Measurements from ENCODE around the gene CDSN.
"Not testable (repeated sequence)": the region's sequence is repeated elsewhere in the genome, so short reads cannot be mapped to it uniquely, and the experiment has no call there.

Gene CDSN

GRCh38 chr6:31120151-31120915 is at the start of gene CDSN:
CDSN (minus strand) TSS chr6:31120446; CDS start chr6:31120419, 27 bp downstream.
- no peak for DNase-seq (ENCODE audit: low read depth)

GRCh38 chr6:31169123-31169857 is 49.0 kb upstream of the CDSN start:
- no peak for DNase-seq (ENCODE audit: low read depth)

DNA sequence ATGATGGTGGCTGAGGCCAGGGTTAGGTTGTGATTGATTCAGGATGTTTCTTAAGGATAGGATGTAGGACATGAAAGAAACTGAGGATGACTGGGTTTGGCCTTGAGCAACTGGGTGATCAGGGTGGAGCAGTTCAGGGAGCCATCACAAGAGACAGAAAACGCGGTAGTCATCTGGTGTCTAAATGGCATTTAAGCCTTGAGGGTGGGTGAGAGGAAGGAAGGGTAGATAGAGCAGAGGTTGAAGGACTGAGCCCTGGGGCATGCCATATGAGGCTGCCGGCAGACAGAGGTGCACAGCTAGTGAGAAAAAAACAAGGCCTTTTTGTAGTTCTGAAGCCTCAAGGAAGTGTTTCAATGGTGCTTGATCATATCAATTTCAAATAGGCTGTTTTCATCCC is 48.4 kb upstream of the CDSN start:
- DNase-seq (ENCODE audit: low read depth): no peak

DNA sequence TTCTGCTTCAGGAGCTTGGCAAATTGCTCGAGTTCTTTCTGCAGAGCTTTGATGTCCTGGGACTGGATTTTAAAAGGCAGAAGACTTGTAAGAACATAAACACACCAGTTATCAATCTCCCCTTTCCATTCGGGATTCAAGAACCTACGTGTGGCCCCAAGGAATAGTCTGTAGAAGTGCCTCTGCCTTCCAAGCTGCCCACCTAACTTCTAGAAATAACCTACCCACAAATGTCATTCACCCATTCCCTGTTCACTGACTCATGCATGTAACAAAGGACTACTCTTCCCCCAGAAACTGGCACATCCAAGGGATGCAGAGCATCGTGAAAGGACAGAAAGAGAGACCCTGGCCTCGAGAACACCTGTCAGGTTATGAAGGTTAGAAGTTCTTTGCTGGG is 45.7 kb upstream of the CDSN start:
- DNase-seq (ENCODE audit: low read depth): no peak

- not testable (repeated sequence) for DNase-seq (ENCODE audit: low read depth)
Observed at GRCh38 chr6:31165064-31165832, 45.0 kb upstream of the CDSN start.

DNA sequence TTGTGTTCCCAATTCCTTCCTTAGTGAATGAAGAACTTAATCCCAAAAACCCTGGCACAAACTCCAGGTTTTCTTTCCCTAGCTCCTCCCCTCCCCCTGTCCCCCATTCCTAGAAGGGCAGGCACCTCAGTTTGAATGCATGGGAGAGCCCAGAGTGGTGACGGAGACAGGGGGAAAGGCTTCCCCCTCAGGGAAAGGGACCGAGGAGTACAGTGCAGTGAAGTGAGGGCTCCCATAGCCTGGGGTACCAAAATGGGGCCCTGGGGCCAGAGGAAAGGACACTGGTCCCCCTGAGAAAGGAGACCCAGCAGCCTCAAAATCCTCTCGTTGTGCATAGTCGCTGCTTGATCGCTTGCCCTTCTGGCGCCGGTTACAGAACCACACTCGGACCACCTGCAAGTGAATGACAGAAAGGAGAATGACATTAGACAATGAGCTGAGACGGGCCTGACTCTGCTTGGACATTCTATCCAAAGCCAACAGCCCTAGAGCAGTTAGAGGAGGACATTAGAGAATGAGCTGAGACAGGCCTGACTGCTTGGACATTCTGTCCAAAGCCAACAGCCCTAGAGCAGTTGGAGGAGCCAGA is 44.3 kb upstream of the CDSN start:
- DNase-seq (ENCODE audit: low read depth): not testable (repeated sequence)

GRCh38 chr6:31163922-31164321 is 43.7 kb upstream of the CDSN start:
- DNase-seq (ENCODE audit: low read depth): peak; percentile 28

GRCh38 chr6:31162463-31163165 is 42.4 kb upstream of the CDSN start:
- DNase-seq (ENCODE audit: low read depth): no peak

DNA sequence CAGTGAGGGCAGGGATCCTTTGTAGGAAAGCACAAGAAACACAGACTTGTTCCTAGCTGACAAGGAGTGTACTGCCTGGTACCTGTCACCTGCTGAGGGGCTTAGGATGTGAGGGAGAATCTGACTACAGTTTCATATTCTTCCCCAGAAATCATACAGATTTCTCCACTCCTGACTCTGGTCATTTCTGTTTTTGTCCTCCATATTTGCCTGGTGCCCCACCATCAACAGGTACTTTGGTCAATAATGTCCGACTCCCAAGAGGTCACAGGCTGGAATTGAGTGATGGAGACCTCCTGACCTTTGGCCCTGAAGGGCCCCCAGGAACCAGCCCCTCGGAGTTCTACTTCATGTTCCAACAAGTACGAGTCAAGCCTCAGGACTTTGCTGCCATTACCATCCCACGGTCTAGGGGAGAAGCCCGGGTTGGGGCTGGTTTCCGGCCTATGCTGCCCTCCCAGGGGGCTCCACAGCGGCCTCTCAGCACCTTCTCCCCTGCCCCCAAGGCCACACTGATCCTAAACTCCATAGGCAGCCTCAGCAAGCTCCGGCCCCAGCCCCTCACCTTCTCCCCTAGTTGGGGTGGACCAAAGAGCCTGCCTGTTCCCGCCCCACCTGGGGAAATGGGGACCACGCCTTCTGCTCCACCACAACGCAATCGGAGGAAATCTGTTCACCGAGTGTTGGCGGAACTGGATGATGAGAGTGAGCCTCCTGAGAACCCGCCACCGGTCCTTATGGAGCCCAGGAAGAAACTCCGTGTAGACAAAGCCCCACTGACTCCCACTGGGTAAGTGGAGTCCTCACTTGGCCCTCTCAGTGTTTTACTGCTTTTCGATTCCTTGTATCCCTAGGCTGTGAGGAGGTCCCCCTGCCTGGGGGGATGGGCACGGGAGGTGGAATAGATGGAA is 41.2 kb upstream of the CDSN start:
- DNase-seq (ENCODE audit: low read depth): no peak

- peak; percentile 31 for DNase-seq (ENCODE audit: low read depth)
Observed at GRCh38 chr6:31158863-31159855, 38.9 kb upstream of the CDSN start.

- DNase-seq (ENCODE audit: low read depth): peak; percentile 99
Observed at GRCh38 chr6:31158140-31158862, 38.1 kb upstream of the CDSN start, which contains the start of gene TCF19. TCF19 (plus strand) TSS chr6:31158589; CDS start chr6:31159470, 881 bp downstream.

DNA sequence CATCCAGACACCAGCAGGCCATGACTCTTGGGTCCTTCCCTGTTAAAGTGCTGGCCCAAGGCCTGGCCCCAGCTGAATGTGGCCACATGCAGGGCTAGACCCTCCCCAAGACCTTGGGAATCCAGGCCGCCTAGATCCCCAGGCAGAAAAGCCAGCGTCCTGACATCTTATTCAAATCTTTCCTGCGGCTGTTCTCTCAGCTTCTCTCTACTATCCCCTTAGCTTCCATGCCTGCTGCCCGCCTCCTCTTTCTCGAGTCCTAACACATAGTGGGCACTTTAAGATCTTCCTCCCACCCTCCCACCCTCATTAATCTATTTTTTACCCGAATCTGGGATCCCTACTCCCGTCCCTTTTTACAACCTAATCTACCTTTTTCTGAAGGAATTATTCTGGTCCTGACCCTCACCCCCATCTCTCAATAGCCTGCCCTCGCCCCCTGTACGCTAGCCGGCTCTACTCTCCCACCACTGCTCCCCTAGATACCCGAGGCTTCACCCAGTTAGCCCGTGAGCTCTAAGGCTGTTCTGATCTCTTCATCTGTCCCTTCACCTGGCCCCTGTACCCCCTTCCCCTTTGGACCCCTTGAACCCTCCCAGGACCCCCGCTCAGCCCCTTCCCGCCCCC is 37.4 kb upstream of the CDSN start, which contains the start of gene CCHCR1:
Gene CCHCR1 (minus strand): TSS at position 290 of the 627 bp plus-strand sequence. CDS start 202 bp downstream, at position 88.
- no peak for DNase-seq (ENCODE audit: low read depth)

- no peak for DNase-seq (ENCODE audit: low read depth)
Observed at GRCh38 chr6:31156641-31157040, 36.4 kb upstream of the CDSN start.

DNA sequence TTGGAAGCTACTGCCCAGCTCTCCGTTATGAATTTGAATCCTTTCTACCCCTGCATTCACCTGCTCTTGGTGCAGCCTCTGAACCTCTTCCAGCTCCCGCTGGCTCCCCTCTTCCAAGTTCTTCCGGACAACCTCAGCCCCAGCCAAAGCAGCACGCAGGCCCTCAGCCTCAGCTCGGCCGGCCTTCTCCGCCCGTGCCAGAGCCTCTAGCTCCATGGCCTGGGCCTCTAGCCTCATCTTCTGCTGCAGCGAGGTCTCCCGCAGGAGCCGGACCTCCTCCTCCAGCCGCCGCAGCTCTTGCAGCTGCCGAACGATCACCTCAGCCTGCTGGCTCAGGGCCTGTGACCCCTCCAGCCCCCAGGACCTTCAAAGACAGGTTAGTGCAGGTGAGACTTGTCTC is 34.2 kb upstream of the CDSN start:
- no peak for DNase-seq (ENCODE audit: low read depth)

DNA sequence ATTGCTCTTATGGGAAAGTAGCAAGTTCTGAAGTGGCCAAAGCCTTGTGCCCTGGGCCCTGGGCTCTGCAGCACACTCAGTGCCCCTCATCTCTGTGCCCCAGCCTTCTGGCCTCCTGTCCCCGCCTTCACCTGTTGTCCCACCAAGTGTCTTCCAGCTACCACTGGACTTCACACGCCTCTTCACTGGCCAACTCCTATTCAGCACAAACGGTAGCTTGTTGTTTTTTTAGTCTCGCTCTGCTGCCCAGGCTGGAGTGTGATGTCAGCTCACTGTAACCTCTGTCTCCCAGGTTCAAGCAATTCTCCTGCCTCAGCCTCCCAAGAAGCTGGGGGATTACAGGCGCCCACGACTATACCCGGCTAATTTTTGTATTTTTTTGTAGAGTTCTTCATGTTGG is 32.5 kb upstream of the CDSN start:
- DNase-seq (ENCODE audit: low read depth): no peak

- DNase-seq (ENCODE audit: low read depth): no peak
Observed at GRCh38 chr6:31149827-31150447, 29.7 kb upstream of the CDSN start.

- no peak for DNase-seq (ENCODE audit: low read depth)
Observed at GRCh38 chr6:31145386-31145785, 25.1 kb upstream of the CDSN start.

DNA sequence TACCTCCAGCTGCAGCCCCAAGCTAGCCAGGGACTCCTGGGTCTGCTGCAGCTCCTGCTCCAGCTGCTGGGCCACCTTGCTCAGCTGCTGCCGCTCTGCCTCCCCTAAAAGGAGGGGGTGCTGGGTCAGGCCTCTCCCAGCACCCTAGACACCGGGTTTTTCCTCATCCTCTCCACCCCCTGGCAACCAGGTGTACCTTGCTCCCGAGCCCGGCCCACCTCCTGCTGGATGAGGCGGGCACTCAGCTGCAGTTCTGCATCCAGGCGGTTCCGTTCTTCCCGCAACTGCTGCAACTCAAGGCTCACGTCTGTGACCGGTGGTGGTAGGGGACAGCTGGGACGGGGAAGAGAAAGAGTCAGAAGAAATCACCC is 24.7 kb upstream of the CDSN start:
- DNase-seq (ENCODE audit: low read depth): no peak

Data from iris pigment epithelial cell (primary cell).